Peyer's patch (tissue), 4 donors: ENCODE measurements around the gene PSMC3.

ENCODE experiments used
- CTCF ChIP-seq, 6 experiments: fragments of 450-650 bp in 4 of 6; fragments of 200-600 bp in 2 of 6; sonication (generic) in 1 of 6; IDR thresholded peaks; one replicate each; pipeline ENCODE4 v1.5.1; 2017 to 2019; ENCODE audit warnings: antibody characterized with exemption in 6 of 6, mild to moderate bottlenecking in 3 of 6, moderate library complexity in 1 of 6
- POLR2A ChIP-seq, 2 donors: fragments of 450-650 bp; IDR thresholded peaks; one replicate each; pipeline ENCODE4 v1.5.1; 2017; ENCODE audit warnings: antibody characterized with exemption in 2 of 2, mild to moderate bottlenecking in 2 of 2, moderate library complexity in 2 of 2

- TF ChIP-seq CTCF (IDR thresholded peaks at IDR 0.05) (no peak), POLR2A (IDR thresholded peaks at IDR 0.05) (no peak)
Observed at GRCh38 chr11:47435687-47436086, 9.4 kb upstream of the PSMC3 start.
